Fibroblast of mammary gland (primary cell): ENCODE data around the gene AGPAT2.

Source experiments
- DNase-seq: peaks from one replicate; pipeline ENCODE4 v3.0.0-alpha.2; 2010; ENCODE audit warnings: low read depth
- H3K4me3 ChIP-seq: 2 replicates; pipeline ENCODE4 v1.5.1; 2011; ENCODE audit warnings: low read depth, mild to moderate bottlenecking, low read length, moderate library complexity; ENCODE audit not compliant: control insufficient read depth
- CTCF ChIP-seq: conservative IDR thresholded peaks from 2 replicates; pipeline ENCODE4 v1.5.1; 2011; ENCODE audit warnings: low read depth, low read length, inconsistent platforms; ENCODE audit not compliant: control insufficient read depth, insufficient read depth

The AGPAT2 gene

GRCh38 chr9:136656795-136657611 lies 30.3 kb downstream of the AGPAT2 start:
- H3K4me3 ChIP-seq, result no peak overlapping the region
- TF ChIP-seq CTCF, result no peak
- no peak for DNase-seq

DNA sequence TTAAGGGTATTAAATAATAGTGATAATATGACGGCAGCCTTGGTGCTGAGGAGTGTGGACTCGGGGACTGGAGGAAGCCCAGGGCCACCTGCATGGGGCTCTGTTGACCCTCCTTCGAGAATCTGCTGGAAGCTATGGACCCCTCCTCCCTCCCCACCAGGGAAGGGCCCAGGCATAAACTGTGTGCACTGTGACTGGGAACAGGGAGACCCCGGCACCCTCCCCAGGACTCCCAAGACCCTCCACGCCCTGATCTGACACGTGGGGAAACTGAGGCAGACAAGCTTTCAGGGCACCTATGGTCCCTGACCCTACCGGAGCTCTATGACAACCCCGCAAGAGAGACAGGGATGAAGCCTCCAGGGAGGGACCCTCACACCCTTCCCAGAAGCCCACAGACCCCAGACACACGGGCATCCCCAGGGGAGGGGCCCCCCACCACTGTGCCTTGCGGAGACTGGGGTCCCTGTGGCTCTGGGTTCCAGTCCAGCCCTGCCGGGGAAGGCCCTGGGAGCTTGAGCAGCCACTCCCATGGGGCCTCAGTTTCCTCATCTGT lies 31.0 kb downstream of the AGPAT2 start:
- H3K4me3 ChIP-seq, result no peak overlapping the region
- no peak for TF ChIP-seq CTCF
- no peak for DNase-seq

GRCh38 chr9:136655536-136656182 lies 31.6 kb downstream of the AGPAT2 start:
- DNase-seq, result no peak
- H3K4me3 ChIP-seq, result no peak overlapping the region
- TF ChIP-seq CTCF, result no peak

DNA sequence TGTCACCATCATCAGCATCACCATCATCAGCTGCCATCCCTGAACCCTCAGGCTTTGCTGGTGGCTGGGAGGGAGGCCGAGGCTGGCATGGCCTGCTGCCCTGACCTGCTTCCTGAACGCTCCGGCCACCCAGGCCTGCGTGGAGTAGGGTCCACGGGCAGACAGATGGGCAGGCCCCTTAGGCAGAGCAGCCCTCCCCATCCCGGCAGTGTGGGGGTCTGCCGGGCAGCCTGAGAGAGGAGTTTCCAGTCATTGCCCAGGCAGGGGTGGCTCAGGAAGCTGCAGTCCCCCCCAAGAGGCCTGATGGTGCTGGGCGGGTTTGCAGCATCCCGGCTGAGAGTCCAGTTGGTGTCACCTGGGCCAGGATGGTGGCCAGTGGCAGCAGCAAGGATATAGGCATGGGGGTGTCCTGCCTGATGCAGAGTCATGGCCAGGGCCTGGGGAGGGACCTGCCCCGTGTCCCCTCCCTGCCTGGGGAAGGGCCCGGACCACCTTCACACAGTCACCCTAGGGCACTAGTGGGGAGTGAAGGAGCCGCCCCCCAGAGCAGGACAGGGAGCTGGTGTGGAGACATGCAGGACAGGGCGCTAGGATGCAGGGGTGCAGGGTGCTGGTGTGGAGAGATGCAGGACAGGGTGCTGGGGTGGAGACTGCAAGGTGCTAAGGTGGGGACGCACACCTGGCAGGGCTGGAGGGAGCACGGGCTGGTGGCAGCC lies 32.3 kb downstream of the AGPAT2 start:
- DNase-seq, result no peak
- TF ChIP-seq CTCF, result no peak

GRCh38 chr9:136653323-136654079 lies 33.8 kb downstream of the AGPAT2 start:
- no peak for DNase-seq
- H3K4me3 ChIP-seq, result no peak overlapping the region
- no peak for TF ChIP-seq CTCF

More for the DNA sequence above, 32.3 kb downstream of the AGPAT2 start:
- H3K4me3 ChIP-seq, result no peak overlapping the region

DNA sequence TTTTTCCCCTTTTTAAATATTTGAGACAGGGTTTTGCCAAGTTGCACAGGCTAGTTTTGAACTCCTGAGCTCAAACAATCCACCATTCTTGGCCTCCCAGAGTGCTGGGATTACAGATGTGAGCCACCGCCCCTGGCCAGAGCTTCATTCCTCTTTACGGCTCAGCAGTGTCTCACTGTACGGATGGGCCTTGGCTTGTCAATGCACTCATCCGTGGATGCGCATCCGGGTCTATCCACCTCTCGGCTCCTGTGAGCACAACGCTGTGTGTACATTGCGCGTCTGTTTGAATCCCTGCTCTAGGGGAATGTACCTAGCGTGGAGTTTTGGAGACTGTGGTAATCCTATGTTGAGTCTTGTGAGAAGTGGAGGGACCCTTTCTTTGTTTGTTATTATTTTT lies 35.4 kb downstream of the AGPAT2 start:
- no peak overlapping the region for H3K4me3 ChIP-seq
- no peak for TF ChIP-seq CTCF
- no peak for DNase-seq
